GM23248 (cell line): ENCODE results near the gene KRT33B.

Experiments used
- EZH2 ChIP-seq: fragments of 200-600 bp; sonication (generic); IDR thresholded peaks from 2 replicates; pipeline ENCODE4 v1.6.1; 2018; ENCODE audit warnings: antibody characterized with exemption, mild to moderate bottlenecking; ENCODE audit not compliant: insufficient read depth, poor library complexity, severe bottlenecking
- EZH2phosphoT487 ChIP-seq: fragments of 200-600 bp; sonication (generic); IDR thresholded peaks from 2 replicates; pipeline ENCODE4 v1.6.1; 2018; ENCODE audit warnings: antibody characterized with exemption, moderate library complexity, mild to moderate bottlenecking, low read depth; ENCODE audit not compliant: insufficient read depth

- no peak for TF ChIP-seq EZH2
- TF ChIP-seq EZH2phosphoT487: no peak
Observed at GRCh38 chr17:41386227-41386626, 16.6 kb upstream of the KRT33B start.
